GM12878 (cell line): Measurements from ENCODE around the gene MYO10. TPM values are rescaled to one million over a fixed set of nuclear protein-coding genes. Genes with fewer than 3 reads are reported as not detected.
A peak's percentile ranks its signal among the peaks of the same experiment; 100 is the strongest.

Experiments
- ATAC-seq: fragments of 200-7000 bp; cut with Tn5 transposase; 3 replicates; pipeline ENCODE4 v1.9.1; 2020; ENCODE audit warnings: mild to moderate bottlenecking, moderate library complexity
- BruUV-seq: library from RNA; stranded (reverse); fragments of 400-500 nt; replicated peaks from 2 replicates; lab custom pipeline; 2021; lab: Mats Ljungman, UMichigan
- CTCF ChIA-PET: fragments of 300-600 bp; sonication (Branson Sonifier 250); formaldehyde crosslinking; extraction: SDS; loops from one replicate; lab custom pipeline; 2021; ENCODE audit warnings: inconsistent platforms; lab: Yijun Ruan, JAX
- POLR2A ChIA-PET: fragments of 350-600 bp; formaldehyde crosslinking; extraction: SDS; loops from one replicate; lab custom pipeline; 2021; ENCODE audit warnings: inconsistent platforms; lab: Charles Lee
- RAD21 ChIA-PET: fragments of 300-600 bp; sonication (Branson Sonifier 250); formaldehyde crosslinking; loops from one replicate; lab custom pipeline; 2023; ENCODE audit warnings: antibody characterized with exemption; ENCODE audit not compliant: unreplicated experiment; lab: Charles Lee
- SMC1A ChIA-PET: fragments of 300-600 bp; sonication (Branson Sonifier 250); formaldehyde crosslinking; loops from one replicate; lab custom pipeline; 2023; ENCODE audit not compliant: unreplicated experiment, uncharacterized antibody; lab: Charles Lee
- DNase-seq: peaks from one replicate; pipeline ENCODE4 v3.0.0-alpha.2; 2011; ENCODE audit warnings: low read depth, low spot score
- FAIRE-seq: peaks from 3 replicates; lab custom pipeline; 2011; peaks lifted over from hg19 to GRCh38; lab: Jason Lieb, UNC
- H2AFZ ChIP-seq: 2 replicates; pipeline ENCODE4 v1.6.0; 2011; ENCODE audit warnings: low read depth, low read length, control low read depth; ENCODE audit not compliant: control insufficient read depth
- H3K27ac ChIP-seq: 2 replicates; pipeline ENCODE4 v1.5.1; 2011; ENCODE audit warnings: control low read depth; ENCODE audit not compliant: control insufficient read depth, insufficient read depth
- H3K27me3 ChIP-seq, 2 experiments: replicated peaks in 1 of 2; 2 replicates each; pipeline versions ENCODE4 v1.6.0 to v1.6.1; 2011; ENCODE audit warnings: low read length in 1 of 2; ENCODE audit not compliant: control insufficient read depth in 2 of 2, insufficient read depth in 2 of 2
- H3K36me3 ChIP-seq, 2 experiments: 2 replicates each; pipeline ENCODE4 v1.5.1; 2011; ENCODE audit warnings: low read length in 1 of 2; ENCODE audit not compliant: control insufficient read depth in 2 of 2, insufficient read depth in 2 of 2
- H3K4me1 ChIP-seq: 2 replicates; pipeline ENCODE4 v1.6.1; 2011; ENCODE audit warnings: mild to moderate bottlenecking, low read length, moderate library complexity, mixed read lengths; ENCODE audit not compliant: control insufficient read depth, insufficient read depth
- H3K4me2 ChIP-seq: 2 replicates; pipeline ENCODE4 v1.6.0; 2011; ENCODE audit warnings: control low read depth; ENCODE audit not compliant: control insufficient read depth, insufficient read depth
- H3K4me3 ChIP-seq: fragments of 200-600 bp; sonication (generic); 2 replicates; pipeline ENCODE4 v1.5.1; 2016
- H3K79me2 ChIP-seq: 2 replicates; pipeline ENCODE4 v1.6.0; 2011; ENCODE audit warnings: low read length; ENCODE audit not compliant: control insufficient read depth, insufficient read depth
- H3K9ac ChIP-seq: 2 replicates; pipeline ENCODE4 v1.8.0; 2011; ENCODE audit warnings: low read length, control low read depth, mixed read lengths; ENCODE audit not compliant: control insufficient read depth, insufficient read depth
- H3K9me3 ChIP-seq: replicated peaks from 3 replicates; pipeline ENCODE4 v1.5.1; 2011; ENCODE audit warnings: mild to moderate bottlenecking, low read length; ENCODE audit not compliant: control insufficient read depth, insufficient read depth
- H4K20me1 ChIP-seq: 2 replicates; pipeline ENCODE4 v1.6.0; 2011; ENCODE audit not compliant: control insufficient read depth, insufficient read depth
- BMI1 ChIP-seq: fragments of 450-650 bp; IDR thresholded peaks from 2 replicates; pipeline ENCODE4 v1.6.1; 2016; ENCODE audit warnings: mild to moderate bottlenecking, moderate library complexity, borderline replicate concordance
- BRCA1 ChIP-seq: IDR thresholded peaks from 2 replicates; pipeline ENCODE4 v1.6.1; 2011; ENCODE audit warnings: low read depth, low read length, improper control_type of control experiment
- DPF2 ChIP-seq: fragments of 450-650 bp; IDR thresholded peaks from 2 replicates; pipeline ENCODE4 v1.6.1; 2017; ENCODE audit warnings: mild to moderate bottlenecking
- EGR1 ChIP-seq, 2 experiments: IDR thresholded peaks; 1 replicate in 1 of 2; 2 replicates in 1 of 2; pipeline ENCODE4 v1.6.1; 2011 to 2012; ENCODE audit warnings: low read depth in 2 of 2, low read length in 2 of 2, borderline replicate concordance in 1 of 2, mild to moderate bottlenecking in 1 of 2, moderate library complexity in 1 of 2
- EZH2 ChIP-seq: IDR thresholded peaks from 2 replicates; pipeline ENCODE4 v1.6.1; 2012; ENCODE audit warnings: low read depth, mild to moderate bottlenecking, control low read depth, inconsistent platforms, low read length, borderline replicate concordance; ENCODE audit not compliant: control insufficient read depth
- GABPA ChIP-seq: IDR thresholded peaks from 2 replicates; pipeline ENCODE4 v1.6.1; 2014; ENCODE audit warnings: antibody characterized with exemption, low read depth, mild to moderate bottlenecking, inconsistent platforms
- IKZF1 ChIP-seq: fragments of 450-650 bp; conservative IDR thresholded peaks from 2 replicates; pipeline ENCODE4 v1.6.1; 2017; ENCODE audit warnings: antibody characterized with exemption, mild to moderate bottlenecking
- NFYB ChIP-seq: IDR thresholded peaks from 2 replicates; pipeline ENCODE4 v1.6.1; 2011; ENCODE audit warnings: low read depth, mild to moderate bottlenecking, low read length, improper control_type of control experiment, moderate library complexity; ENCODE audit not compliant: insufficient read depth
- POLR2AphosphoS2 ChIP-seq: IDR thresholded peaks from 2 replicates; pipeline ENCODE4 v1.6.1; 2011; ENCODE audit warnings: low read depth, mild to moderate bottlenecking, low read length, improper control_type of control experiment, moderate library complexity
- SMAD5 ChIP-seq: IDR thresholded peaks from 2 replicates; pipeline ENCODE4 v1.6.1; 2016; ENCODE audit warnings: antibody characterized with exemption, low read depth
- SMC3 ChIP-seq: IDR thresholded peaks from 2 replicates; pipeline ENCODE4 v1.6.1; 2011; ENCODE audit warnings: low read length, improper control_type of control experiment, borderline replicate concordance
- WGBS: methylation state at CpG from one replicate; pipeline ENCODE4 v1.1.6; 2016; ENCODE audit warnings: low lambda C conversion rate; ENCODE audit not compliant: insufficient replicate concordance, insufficient coverage; ENCODE audit errors: missing lambda C conversion rate; 5-methylcytosine and 5-hydroxymethylcytosine counted together
- in situ Hi-C: fragments of 300-500 bp; cut with MboI; formaldehyde crosslinking; loops from 9 replicates; pipeline ENCODE4 v1.14.3; 2018; ENCODE audit warnings: mixed read lengths
- intact Hi-C: fragments of 100-400 bp; cut with micrococcal nuclease; formaldehyde crosslinking; loops from one replicate; pipeline ENCODE4 v1.14.2; 2022; ENCODE audit not compliant: unreplicated experiment
- polyA plus RNA-seq, 11 experiments: library from polyadenylated mRNA; depleted of rRNA in 4 of 11; unstranded in 6 of 11; stranded (reverse) in 5 of 11; fragments of >200 nt; fragmentation: Nextera tagmentation in 4 of 11; fragmentation: Illumina TruSeq in 1 of 11; extraction: Ambion mirVana in 4 of 11; extraction: Trizol in 1 of 11; gene quantifications; 1 replicate in 1 of 11; 2 replicates in 10 of 11; pipeline versions ENCODE4 v1.2.1 to v1.2.3, GENCODE V29; 2011 to 2016; ENCODE audit warnings: inconsistent platforms in 2 of 11, missing spikeins in 2 of 11, low read depth in 1 of 11
- total RNA-seq, 4 experiments: library from RNA; depleted of rRNA in 3 of 4; stranded (reverse); fragments of >200 nt in 3 of 4; fragmentation: Illumina TruSeq in 1 of 4; extraction: Trizol in 1 of 4; gene quantifications; 2 replicates each; pipeline versions ENCODE4 v1.2.1 to v1.2.3, GENCODE V29; 2013 to 2021

The MYO10 gene
- total and polyA plus RNA-seq, 10 of the 15 experiments (the other 5 are each of a cell fraction or from before 2014, with no cell fraction given): 0.02 to 0.77 (median 0.17) TPM

DNA sequence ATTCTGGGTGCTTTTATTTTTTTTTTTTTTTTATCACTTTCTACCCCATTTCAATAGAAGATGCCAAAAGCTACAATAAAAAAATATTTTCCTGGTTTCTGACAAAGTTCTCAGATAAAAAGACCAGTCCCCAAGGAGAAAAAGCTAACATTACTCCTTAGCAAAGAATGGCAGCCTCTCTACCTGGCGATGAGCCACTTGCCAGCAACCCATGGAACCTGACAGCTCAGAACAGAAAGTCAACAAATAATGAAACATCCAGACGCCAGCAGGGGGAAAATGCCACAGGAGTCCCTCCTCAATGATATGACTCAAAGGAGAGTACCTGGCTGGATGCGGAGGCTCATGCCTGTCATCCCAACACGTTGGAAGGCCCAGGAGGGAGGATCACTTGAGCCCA, 123.2 kb downstream of the MYO10 start:
- intact Hi-C loops: no loop called here
- H3K36me3 ChIP-seq: no peaks in the 10 kb centered on the region
- no peaks in the 10 kb centered on the region for H3K79me2 ChIP-seq
- no peaks in the 10 kb centered on the region for H4K20me1 ChIP-seq
- H3K4me3 ChIP-seq: no peak overlapping the region
- TF ChIP-seq POLR2AphosphoS2: no peak
- TF ChIP-seq BMI1: no peak
- no peak for TF ChIP-seq DPF2
- no peak for TF ChIP-seq SMC3
- no peak for TF ChIP-seq GABPA
- TF ChIP-seq IKZF1: no peak
- TF ChIP-seq NFYB: no peak
- no peak for TF ChIP-seq EGR1 (IDR thresholded peaks at IDR 0.05; ENCODE audit: borderline replicate concordance in 1 of 2, low read depth in 2 of 2, low read length in 2 of 2)
- TF ChIP-seq EZH2: no peak
- TF ChIP-seq BRCA1: no peak
- TF ChIP-seq SMAD5: no peak
- no peaks in the 10 kb centered on the region for H3K27me3 ChIP-seq
- H2AFZ ChIP-seq: no peak overlapping the region
- no peaks in the 10 kb centered on the region for H3K4me1 ChIP-seq
- SMC1A ChIA-PET: no interaction called here
- DNase-seq: no peak
- no TSS peak for BruUV-seq
- peak; percentile 64 for ATAC-seq
- H3K27ac ChIP-seq: no peak overlapping the region
- RAD21 ChIA-PET: no interaction called here
- CTCF ChIA-PET: no interaction called here
- no peak for FAIRE-seq
- H3K9me3 ChIP-seq: no peaks in the 10 kb centered on the region
- no peak overlapping the region for H3K4me2 ChIP-seq
- in situ Hi-C loops: no loop called here
- WGBS: 9% methylated on average over 4 of the region's 4 CpGs
- H3K9ac ChIP-seq: no peak overlapping the region
- POLR2A ChIA-PET: no interaction called here
